ENCODE results near the gene FLYWCH2.

DNA sequence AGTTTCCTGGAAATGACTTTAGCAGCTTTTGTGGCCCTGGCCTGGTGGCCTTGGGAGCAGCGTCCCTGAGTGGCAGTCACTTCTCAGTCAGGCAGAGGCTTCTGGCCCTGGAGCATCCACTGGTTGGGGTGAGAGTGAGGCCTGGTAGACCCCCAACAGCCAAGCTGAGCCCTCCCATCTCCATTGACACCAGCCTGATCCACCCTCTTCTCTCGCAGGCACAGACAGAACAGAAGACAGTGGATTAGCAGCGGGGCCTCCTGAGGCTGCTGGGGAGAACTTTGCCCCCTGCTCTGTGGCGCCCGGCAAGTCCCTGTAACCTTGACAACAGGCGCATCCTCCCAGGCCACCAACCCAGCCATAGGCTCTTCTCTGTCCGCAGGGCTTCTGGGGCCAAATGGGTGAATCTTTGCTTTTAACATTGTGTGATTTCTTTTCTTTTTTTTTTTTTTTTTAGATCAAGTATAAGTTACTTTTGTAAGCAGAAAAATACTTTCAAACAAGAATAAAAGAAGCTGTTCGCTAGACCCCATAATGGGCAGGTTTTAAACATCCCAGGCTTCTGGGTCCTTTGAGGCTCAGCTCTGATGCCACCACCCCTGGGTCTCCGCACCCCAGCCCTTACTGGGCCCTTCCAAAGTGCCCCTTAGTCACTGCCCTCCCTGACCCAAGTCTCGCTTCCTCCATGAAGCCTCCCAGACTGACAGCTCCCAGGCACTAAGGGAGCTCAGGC, 16.0 kb downstream of the FLYWCH2 start:
- TF ChIP-seq, protein P1, sequence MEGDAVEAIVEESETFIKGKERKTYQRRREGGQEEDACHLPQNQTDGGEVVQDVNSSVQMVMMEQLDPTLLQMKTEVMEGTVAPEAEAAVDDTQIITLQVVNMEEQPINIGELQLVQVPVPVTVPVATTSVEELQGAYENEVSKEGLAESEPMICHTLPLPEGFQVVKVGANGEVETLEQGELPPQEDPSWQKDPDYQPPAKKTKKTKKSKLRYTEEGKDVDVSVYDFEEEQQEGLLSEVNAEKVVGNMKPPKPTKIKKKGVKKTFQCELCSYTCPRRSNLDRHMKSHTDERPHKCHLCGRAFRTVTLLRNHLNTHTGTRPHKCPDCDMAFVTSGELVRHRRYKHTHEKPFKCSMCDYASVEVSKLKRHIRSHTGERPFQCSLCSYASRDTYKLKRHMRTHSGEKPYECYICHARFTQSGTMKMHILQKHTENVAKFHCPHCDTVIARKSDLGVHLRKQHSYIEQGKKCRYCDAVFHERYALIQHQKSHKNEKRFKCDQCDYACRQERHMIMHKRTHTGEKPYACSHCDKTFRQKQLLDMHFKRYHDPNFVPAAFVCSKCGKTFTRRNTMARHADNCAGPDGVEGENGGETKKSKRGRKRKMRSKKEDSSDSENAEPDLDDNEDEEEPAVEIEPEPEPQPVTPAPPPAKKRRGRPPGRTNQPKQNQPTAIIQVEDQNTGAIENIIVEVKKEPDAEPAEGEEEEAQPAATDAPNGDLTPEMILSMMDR (IDR thresholded peaks at IDR 0.05) = no peak
- TF ChIP-seq ZFX (IDR thresholded peaks at IDR 0.05; ENCODE audit: borderline replicate concordance) = no peak
